SK-N-SH (cell line): ENCODE data around the gene CASP7. TPM values are rescaled to one million over a fixed set of nuclear protein-coding genes. Genes with fewer than 3 reads are reported as not detected.

Source experiments
- CTCF ChIA-PET: fragments of 300-600, 350-600 bp; formaldehyde crosslinking; extraction: SDS; loops from one replicate; lab custom pipeline; 2021; lab: Yijun Ruan, JAX
- POLR2A ChIA-PET: fragments of 350-600 bp; sonication (Branson Sonifier 250); formaldehyde crosslinking; extraction: SDS; loops from one replicate; lab custom pipeline; 2020; ENCODE audit warnings: antibody characterized with exemption, inconsistent platforms; lab: Yijun Ruan, JAX
- DNase-seq: peaks from one replicate; pipeline ENCODE4 v3.0.0; 2012
- H2AFZ ChIP-seq: fragments of 200-600 bp; sonication (generic); 2 replicates; pipeline ENCODE4 v1.8.1; 2016; ENCODE audit warnings: antibody characterized with exemption, mild to moderate bottlenecking, low read depth
- H3F3A ChIP-seq: fragments of 200-600 bp; sonication (generic); replicated peaks from 2 replicates; pipeline ENCODE3; 2016; ENCODE audit warnings: antibody characterized with exemption, mild to moderate bottlenecking; ENCODE audit not compliant: insufficient read depth
- H3K27ac ChIP-seq, 2 experiments: fragments of 200-500 bp in 1 of 2; fragments of 200-600 bp in 1 of 2; sonication (Bioruptor generic) in 1 of 2; sonication (generic), shearing (Covaris generic) in 1 of 2; 2 replicates each; pipeline versions ENCODE4 v1.5.1 to v1.6.1; 2014 to 2016; ENCODE audit warnings: low read depth in 2 of 2, inconsistent platforms in 1 of 2, low read length in 1 of 2, mild to moderate bottlenecking in 1 of 2, mixed read lengths in 1 of 2
- H3K27me3 ChIP-seq: fragments of 200-600 bp; sonication (generic), shearing (Covaris generic); 2 replicates; pipeline ENCODE4 v1.6.1; 2016; ENCODE audit warnings: mixed run types; ENCODE audit not compliant: insufficient read depth
- H3K36me3 ChIP-seq, 2 experiments: fragments of 200-500 bp in 1 of 2; fragments of 200-600 bp in 1 of 2; sonication (Bioruptor generic) in 1 of 2; sonication (generic) in 1 of 2; replicated peaks in 1 of 2; 2 replicates each; pipeline versions ENCODE3 to v1.5.1; 2014 to 2016; ENCODE audit warnings: low read length in 1 of 2, mild to moderate bottlenecking in 1 of 2; ENCODE audit not compliant: insufficient read depth in 2 of 2, control insufficient read depth in 1 of 2
- H3K4me1 ChIP-seq, 2 experiments: fragments of 200-500 bp in 1 of 2; fragments of 200-600 bp in 1 of 2; sonication (Bioruptor generic) in 1 of 2; sonication (generic), shearing (Covaris generic) in 1 of 2; 2 replicates each; pipeline versions ENCODE4 v1.5.1 to v1.6.1; 2014 to 2016; ENCODE audit warnings: low read depth in 1 of 2, low read length in 1 of 2, mixed run types in 1 of 2; ENCODE audit not compliant: insufficient read depth in 2 of 2, control insufficient read depth in 1 of 2
- H3K4me2 ChIP-seq: fragments of 200-600 bp; sonication (generic), shearing (Covaris generic); 2 replicates; pipeline ENCODE4 v1.6.1; 2017; ENCODE audit warnings: mixed run types
- H3K4me3 ChIP-seq, 2 experiments: fragments of 200-500 bp in 1 of 2; fragments of 200-600 bp in 1 of 2; sonication (Bioruptor generic) in 1 of 2; sonication (generic), shearing (Covaris generic) in 1 of 2; 2 replicates each; pipeline versions ENCODE4 v1.5.1 to v1.8.1; 2014 to 2016; ENCODE audit warnings: low read depth in 2 of 2, inconsistent platforms in 1 of 2, low read length in 1 of 2, mild to moderate bottlenecking in 1 of 2, mixed read lengths in 1 of 2, moderate library complexity in 1 of 2
- H3K79me2 ChIP-seq: fragments of 200-600 bp; sonication (generic); 2 replicates; pipeline ENCODE4 v1.8.1; 2017; ENCODE audit warnings: mild to moderate bottlenecking; ENCODE audit not compliant: insufficient read depth
- H3K9ac ChIP-seq: fragments of 200-600 bp; sonication (generic); 2 replicates; pipeline ENCODE4 v1.6.1; 2017; ENCODE audit warnings: mixed run types
- H3K9me2 ChIP-seq: fragments of 200-600 bp; sonication (generic); 2 replicates; pipeline ENCODE4 v1.6.1; 2017; ENCODE audit warnings: mixed run types
- H3K9me3 ChIP-seq: fragments of 200-600 bp; sonication (generic); 2 replicates; pipeline ENCODE4 v1.6.1; 2017; ENCODE audit warnings: mixed run types, mild to moderate bottlenecking, moderate library complexity
- H4K20me1 ChIP-seq: fragments of 200-600 bp; sonication (generic); 2 replicates; pipeline ENCODE4 v1.6.1; 2017; ENCODE audit warnings: mild to moderate bottlenecking, mixed run types; ENCODE audit not compliant: insufficient read depth
- CHD2 ChIP-seq: fragments of 150-350 bp; IDR thresholded peaks from 2 replicates; pipeline ENCODE4 v1.6.1; 2018; ENCODE audit warnings: low read length; ENCODE audit not compliant: partially characterized antibody
- ELF1 ChIP-seq: IDR thresholded peaks from 2 replicates; pipeline ENCODE4 v1.4.0; 2012
- MAX ChIP-seq: IDR thresholded peaks from 2 replicates; pipeline ENCODE4 v1.4.0; 2012; ENCODE audit warnings: low read depth
- MEF2A ChIP-seq: IDR thresholded peaks from 2 replicates; pipeline ENCODE4 v1.4.0; 2012; ENCODE audit warnings: low read depth, borderline replicate concordance
- PBX3 ChIP-seq: IDR thresholded peaks from 2 replicates; pipeline ENCODE4; 2012
- RCOR1 ChIP-seq: fragments of 150-350 bp; IDR thresholded peaks from 2 replicates; pipeline ENCODE4 v1.6.1; 2017; ENCODE audit warnings: antibody characterized with exemption, low read length
- SIN3A ChIP-seq: IDR thresholded peaks from 2 replicates; pipeline ENCODE4 v1.6.1; 2012; ENCODE audit warnings: low read depth, mild to moderate bottlenecking, low read length, moderate library complexity, borderline replicate concordance
- ZBTB33 ChIP-seq: IDR thresholded peaks from 2 replicates; pipeline ENCODE4 v1.4.0; 2012; ENCODE audit warnings: low read depth, borderline replicate concordance
- WGBS: methylation state at CpG from one replicate; pipeline ENCODE4 v1.1.6; 2017; ENCODE audit warnings: low lambda C conversion rate; 5-methylcytosine and 5-hydroxymethylcytosine counted together
- polyA plus RNA-seq, 3 experiments: library from polyadenylated mRNA; depleted of rRNA; stranded (reverse); fragments of >200 nt; gene quantifications; 2 replicates each; pipeline ENCODE4 v1.2.3, GENCODE V29; 2012
- TF ChIP-seq, protein P1 (sequence below): IDR thresholded peaks from 2 replicates; pipeline ENCODE4 v1.6.1; 2012; ENCODE audit warnings: mild to moderate bottlenecking, low read depth, low read length, moderate library complexity

CASP7 gene
- polyA plus RNA-seq, 1 of the 3 experiments (the other 2 are of a cell fraction), result 15.1 TPM

DNA sequence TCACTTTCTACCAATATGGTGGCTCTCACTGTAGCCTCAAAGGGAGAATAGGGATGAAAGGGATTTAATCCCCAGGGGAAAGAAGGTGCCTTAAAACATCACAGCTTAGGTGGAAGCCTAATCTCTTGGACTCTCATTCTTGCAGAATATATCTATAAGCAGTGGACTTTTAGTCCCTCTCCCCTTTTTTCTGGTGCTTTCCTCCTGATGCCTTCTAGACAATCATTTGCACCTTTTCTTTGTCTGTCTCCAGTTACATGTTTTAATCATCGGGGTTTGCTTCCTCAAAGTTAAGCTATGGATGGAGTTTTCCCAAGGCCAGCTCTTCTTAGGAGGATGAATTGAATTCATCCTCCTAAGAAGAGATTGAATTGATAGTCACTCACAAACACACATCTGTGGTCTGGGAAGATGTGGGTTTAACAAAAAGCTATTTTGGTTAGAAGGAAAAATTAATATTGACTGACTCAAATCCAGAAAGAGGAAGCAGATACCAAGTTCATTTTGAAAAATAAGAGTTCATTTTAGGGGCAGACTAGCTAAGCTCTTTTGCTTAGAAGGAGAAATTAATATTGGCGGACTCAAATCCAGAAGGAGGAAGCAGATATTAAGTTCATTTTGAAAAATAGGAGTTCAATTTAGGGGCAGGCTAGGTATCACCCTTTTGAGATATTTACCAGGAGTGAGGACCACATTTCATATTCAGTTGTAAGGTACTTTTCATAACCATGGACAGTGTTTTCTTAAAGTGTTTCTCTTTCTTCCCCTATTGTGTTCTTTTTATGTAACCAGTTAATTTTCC, 36.6 kb downstream of the CASP7 start:
- no peaks in the 10 kb centered on the region for H3K9me3 ChIP-seq
- H3F3A ChIP-seq, result no peaks in the 10 kb centered on the region
- H3K79me2 ChIP-seq, result no peaks in the 10 kb centered on the region
- H3K4me1 ChIP-seq, result peaks cover 2 to 4% of the 10 kb centered on the region in 2 experiments; a peak in 2 of 4 replicates
- H3K9me2 ChIP-seq, result no peaks in the 10 kb centered on the region
- no peak for DNase-seq
- no peak overlapping the region for H3K27ac ChIP-seq
- no peaks in the 10 kb centered on the region for H4K20me1 ChIP-seq
- H3K4me3 ChIP-seq, result no peak overlapping the region
- H2AFZ ChIP-seq, result no peak overlapping the region
- H3K27me3 ChIP-seq, result no peaks in the 10 kb centered on the region
- 68% methylated on average over 2 of the region's 2 CpGs for WGBS
- no peak overlapping the region for H3K9ac ChIP-seq
- no peak overlapping the region for H3K4me2 ChIP-seq
- CTCF ChIA-PET, result interaction anchor here (0.9 to 4.6 kb wide), 3 partner anchors 11 to 628 kb away, joined by 3 to 33 read pairs (median 3); no protein-coding TSS in a partner anchor
- no peak for TF ChIP-seq ZBTB33
- no peak for TF ChIP-seq MAX
- no peak for TF ChIP-seq ELF1
- TF ChIP-seq, protein P1, sequence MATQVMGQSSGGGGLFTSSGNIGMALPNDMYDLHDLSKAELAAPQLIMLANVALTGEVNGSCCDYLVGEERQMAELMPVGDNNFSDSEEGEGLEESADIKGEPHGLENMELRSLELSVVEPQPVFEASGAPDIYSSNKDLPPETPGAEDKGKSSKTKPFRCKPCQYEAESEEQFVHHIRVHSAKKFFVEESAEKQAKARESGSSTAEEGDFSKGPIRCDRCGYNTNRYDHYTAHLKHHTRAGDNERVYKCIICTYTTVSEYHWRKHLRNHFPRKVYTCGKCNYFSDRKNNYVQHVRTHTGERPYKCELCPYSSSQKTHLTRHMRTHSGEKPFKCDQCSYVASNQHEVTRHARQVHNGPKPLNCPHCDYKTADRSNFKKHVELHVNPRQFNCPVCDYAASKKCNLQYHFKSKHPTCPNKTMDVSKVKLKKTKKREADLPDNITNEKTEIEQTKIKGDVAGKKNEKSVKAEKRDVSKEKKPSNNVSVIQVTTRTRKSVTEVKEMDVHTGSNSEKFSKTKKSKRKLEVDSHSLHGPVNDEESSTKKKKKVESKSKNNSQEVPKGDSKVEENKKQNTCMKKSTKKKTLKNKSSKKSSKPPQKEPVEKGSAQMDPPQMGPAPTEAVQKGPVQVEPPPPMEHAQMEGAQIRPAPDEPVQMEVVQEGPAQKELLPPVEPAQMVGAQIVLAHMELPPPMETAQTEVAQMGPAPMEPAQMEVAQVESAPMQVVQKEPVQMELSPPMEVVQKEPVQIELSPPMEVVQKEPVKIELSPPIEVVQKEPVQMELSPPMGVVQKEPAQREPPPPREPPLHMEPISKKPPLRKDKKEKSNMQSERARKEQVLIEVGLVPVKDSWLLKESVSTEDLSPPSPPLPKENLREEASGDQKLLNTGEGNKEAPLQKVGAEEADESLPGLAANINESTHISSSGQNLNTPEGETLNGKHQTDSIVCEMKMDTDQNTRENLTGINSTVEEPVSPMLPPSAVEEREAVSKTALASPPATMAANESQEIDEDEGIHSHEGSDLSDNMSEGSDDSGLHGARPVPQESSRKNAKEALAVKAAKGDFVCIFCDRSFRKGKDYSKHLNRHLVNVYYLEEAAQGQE, result no peak
- TF ChIP-seq PBX3, result no peak
- no peak for TF ChIP-seq MEF2A
- TF ChIP-seq CHD2, result no peak
- no peak for TF ChIP-seq SIN3A
- TF ChIP-seq RCOR1, result no peak
- TF ChIP-seq, all 33 proteins: peak for 0
- peaks cover 5 to 6% of the 10 kb centered on the region in 2 experiments for H3K36me3 ChIP-seq
- POLR2A ChIA-PET, result no interaction called here
